ENCODE results near the gene BCAP31.

DNA sequence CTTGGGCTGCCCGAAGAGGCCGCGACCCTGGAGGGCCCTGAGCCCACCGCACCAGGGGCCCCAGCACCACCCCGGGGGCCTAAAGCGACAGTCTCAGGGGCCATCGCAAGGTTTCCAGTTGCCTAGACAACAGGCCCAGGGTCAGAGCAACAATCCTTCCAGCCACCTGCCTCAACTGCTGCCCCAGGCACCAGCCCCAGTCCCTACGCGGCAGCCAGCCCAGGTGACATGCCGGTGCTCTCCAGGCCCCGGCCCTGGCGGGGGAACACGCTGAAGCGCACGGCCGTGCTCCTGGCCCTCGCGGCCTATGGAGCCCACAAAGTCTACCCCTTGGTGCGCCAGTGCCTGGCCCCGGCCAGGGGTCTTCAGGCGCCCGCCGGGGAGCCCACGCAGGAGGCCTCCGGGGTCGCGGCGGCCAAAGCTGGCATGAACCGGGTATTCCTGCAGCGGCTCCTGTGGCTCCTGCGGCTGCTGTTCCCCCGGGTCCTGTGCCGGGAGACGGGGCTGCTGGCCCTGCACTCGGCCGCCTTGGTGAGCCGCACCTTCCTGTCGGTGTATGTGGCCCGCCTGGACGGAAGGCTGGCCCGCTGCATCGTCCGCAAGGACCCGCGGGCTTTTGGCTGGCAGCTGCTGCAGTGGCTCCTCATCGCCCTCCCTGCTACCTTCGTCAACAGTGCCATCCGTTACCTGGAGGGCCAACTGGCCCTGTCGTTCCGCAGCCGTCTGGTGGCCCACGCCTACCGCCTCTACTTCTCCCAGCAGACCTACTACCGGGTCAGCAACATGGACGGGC lies 1.0 kb upstream of the BCAP31 start:
- TF ChIP-seq JUN (CRISPR knock-in tag; IDR thresholded peaks at IDR 0.05) (no peak), USF1 (CRISPR knock-in tag; IDR thresholded peaks at IDR 0.05) (no peak), ATF3 (CRISPR knock-in tag; conservative IDR thresholded peaks at IDR 0.05) (no peak), HMGXB4 (CRISPR knock-in tag; IDR thresholded peaks at IDR 0.05) (no peak), ESRRA (CRISPR knock-in tag; IDR thresholded peaks at IDR 0.05; ENCODE audit: borderline replicate concordance) (no peak), GABPB1 (CRISPR knock-in tag; IDR thresholded peaks at IDR 0.05) (no peak), ZNF425 (CRISPR knock-in tag; conservative IDR thresholded peaks at IDR 0.05) (no peak), FOXK1 (CRISPR knock-in tag; IDR thresholded peaks at IDR 0.05) (no peak), KAT7 (CRISPR knock-in tag; IDR thresholded peaks at IDR 0.05; ENCODE audit: borderline replicate concordance) (no peak), NFE2L1 (CRISPR knock-in tag; IDR thresholded peaks at IDR 0.05) (no peak)
- TF ChIP-seq, protein P1, sequence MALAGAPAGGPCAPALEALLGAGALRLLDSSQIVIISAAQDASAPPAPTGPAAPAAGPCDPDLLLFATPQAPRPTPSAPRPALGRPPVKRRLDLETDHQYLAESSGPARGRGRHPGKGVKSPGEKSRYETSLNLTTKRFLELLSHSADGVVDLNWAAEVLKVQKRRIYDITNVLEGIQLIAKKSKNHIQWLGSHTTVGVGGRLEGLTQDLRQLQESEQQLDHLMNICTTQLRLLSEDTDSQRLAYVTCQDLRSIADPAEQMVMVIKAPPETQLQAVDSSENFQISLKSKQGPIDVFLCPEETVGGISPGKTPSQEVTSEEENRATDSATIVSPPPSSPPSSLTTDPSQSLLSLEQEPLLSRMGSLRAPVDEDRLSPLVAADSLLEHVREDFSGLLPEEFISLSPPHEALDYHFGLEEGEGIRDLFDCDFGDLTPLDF (CRISPR knock-in tag; IDR thresholded peaks at IDR 0.05), result no peak
- TF ChIP-seq, protein P2, sequence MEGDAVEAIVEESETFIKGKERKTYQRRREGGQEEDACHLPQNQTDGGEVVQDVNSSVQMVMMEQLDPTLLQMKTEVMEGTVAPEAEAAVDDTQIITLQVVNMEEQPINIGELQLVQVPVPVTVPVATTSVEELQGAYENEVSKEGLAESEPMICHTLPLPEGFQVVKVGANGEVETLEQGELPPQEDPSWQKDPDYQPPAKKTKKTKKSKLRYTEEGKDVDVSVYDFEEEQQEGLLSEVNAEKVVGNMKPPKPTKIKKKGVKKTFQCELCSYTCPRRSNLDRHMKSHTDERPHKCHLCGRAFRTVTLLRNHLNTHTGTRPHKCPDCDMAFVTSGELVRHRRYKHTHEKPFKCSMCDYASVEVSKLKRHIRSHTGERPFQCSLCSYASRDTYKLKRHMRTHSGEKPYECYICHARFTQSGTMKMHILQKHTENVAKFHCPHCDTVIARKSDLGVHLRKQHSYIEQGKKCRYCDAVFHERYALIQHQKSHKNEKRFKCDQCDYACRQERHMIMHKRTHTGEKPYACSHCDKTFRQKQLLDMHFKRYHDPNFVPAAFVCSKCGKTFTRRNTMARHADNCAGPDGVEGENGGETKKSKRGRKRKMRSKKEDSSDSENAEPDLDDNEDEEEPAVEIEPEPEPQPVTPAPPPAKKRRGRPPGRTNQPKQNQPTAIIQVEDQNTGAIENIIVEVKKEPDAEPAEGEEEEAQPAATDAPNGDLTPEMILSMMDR (IDR thresholded peaks at IDR 0.05), result no peak

Data from WTC11 (cell line).